Effector memory CD8-positive, alpha-beta T cell (primary cell): ENCODE data around the gene PTPRU.
"Not testable (repeated sequence)": the region's sequence is repeated elsewhere in the genome, so short reads cannot be mapped to it uniquely, and the experiment has no call there.

Experiments used
- ATAC-seq: fragments of 150-1000 bp; cut with Tn5 transposase; replicated peaks from 2 replicates; pipeline ENCODE4 v1.10.0; 2021; ENCODE audit warnings: mild to moderate bottlenecking, moderate library complexity
- DNase-seq, 3 experiments: peaks; one replicate each; pipeline ENCODE4 v3.0.0; 2021
- H3K27ac Mint-ChIP-seq, 2 donors: one replicate each; pipeline ENCODE4 v1.8.0; 2022; ENCODE audit warnings: mild to moderate bottlenecking in 2 of 2, mixed read lengths in 2 of 2, moderate library complexity in 2 of 2
- H3K27me3 Mint-ChIP-seq, 2 donors: one replicate each; pipeline ENCODE4 v1.8.0; 2022; ENCODE audit warnings: mixed read lengths in 2 of 2
- H3K36me3 Mint-ChIP-seq: one replicate; pipeline ENCODE4 v1.8.0; 2022; ENCODE audit warnings: mild to moderate bottlenecking, moderate library complexity, mixed read lengths; ENCODE audit not compliant: insufficient read depth
- H3K4me1 Mint-ChIP-seq, 2 donors: one replicate each; pipeline ENCODE4 v1.8.0; 2022; ENCODE audit warnings: low read depth in 2 of 2, mixed read lengths in 2 of 2
- H3K4me3 Mint-ChIP-seq, 2 donors: one replicate each; pipeline ENCODE4 v1.8.0; 2022; ENCODE audit warnings: mild to moderate bottlenecking in 2 of 2, mixed read lengths in 2 of 2, moderate library complexity in 2 of 2
- H3K9me3 Mint-ChIP-seq, 2 donors: one replicate each; pipeline ENCODE4 v1.8.0; 2022; ENCODE audit warnings: mixed read lengths in 2 of 2

Gene PTPRU

DNA sequence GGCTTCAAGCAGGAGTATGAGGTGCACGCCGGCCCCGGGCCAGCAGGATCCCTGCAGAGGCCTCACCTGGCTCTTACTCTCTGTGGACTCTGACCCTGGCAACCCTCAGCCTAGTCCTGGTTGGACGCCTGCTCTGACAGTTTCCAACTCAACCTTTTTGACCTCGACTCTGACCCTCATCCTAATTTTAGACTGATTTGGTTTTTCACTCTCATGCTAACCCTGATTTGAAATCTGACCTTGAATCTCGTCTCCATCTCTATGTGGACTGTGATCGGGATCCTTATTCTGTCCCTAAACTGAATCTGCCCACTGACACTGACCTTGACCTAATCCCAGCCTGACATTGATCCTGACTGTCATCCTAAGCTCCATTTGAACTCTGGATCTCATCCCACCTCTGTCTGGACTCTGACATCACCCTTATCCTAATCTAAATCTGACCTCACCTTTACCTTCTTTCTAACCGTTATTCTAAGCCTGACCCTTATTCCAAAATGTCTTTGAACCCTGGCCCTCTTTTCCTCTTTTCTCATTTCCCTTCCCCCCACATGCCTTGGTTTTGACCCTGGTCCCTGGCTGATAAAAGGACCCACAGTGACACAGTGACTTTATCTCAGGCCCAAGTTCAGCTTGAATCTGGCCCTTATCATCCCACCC is 67.8 kb downstream of the PTPRU start:
- DNase-seq (no peak), ATAC-seq (no peak)
- peak overlapping the region in 1 of 2 donors; percentile 53 for H3K27ac Mint-ChIP-seq
- H3K27me3 Mint-ChIP-seq = peaks cover 16 to 19% of the 10 kb centered on the region in 2 donors
- H3K4me3 Mint-ChIP-seq = no peak overlapping the region
- H3K4me1 Mint-ChIP-seq = no peaks in the 10 kb centered on the region
- no peaks in the 10 kb centered on the region for H3K9me3 Mint-ChIP-seq
- no peaks in the 10 kb centered on the region for H3K36me3 Mint-ChIP-seq

DNA sequence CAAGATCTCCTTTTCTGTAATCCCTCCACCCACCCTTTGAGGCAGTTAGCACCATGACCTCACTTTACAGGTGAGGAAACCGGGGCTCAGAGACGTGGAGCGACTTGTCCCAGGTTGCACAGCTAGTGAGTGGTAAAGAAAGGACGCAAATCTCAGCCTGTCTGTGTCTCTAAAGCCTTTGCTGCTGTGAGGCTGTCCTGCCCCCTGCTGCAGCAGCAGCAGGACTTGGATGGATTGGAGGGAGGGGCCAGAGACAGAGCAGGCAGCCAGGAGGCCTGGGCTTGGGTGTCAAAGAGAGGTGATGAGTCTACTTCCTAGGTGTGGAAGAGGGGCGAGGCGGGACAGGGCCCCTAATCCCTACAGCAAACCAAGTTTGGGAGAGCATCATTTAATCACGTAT is 69.6 kb downstream of the PTPRU start:
- Mint-ChIP-seq H3K27me3 (peaks cover 1 to 9% of the 10 kb centered on the region in 2 donors), H3K4me3 (no peak overlapping the region), H3K9me3 (no peaks in the 10 kb centered on the region), H3K4me1 (no peaks in the 10 kb centered on the region), H3K36me3 (no peaks in the 10 kb centered on the region), H3K27ac (no peak overlapping the region)
- ATAC-seq = no peak
- no peak for DNase-seq

DNA sequence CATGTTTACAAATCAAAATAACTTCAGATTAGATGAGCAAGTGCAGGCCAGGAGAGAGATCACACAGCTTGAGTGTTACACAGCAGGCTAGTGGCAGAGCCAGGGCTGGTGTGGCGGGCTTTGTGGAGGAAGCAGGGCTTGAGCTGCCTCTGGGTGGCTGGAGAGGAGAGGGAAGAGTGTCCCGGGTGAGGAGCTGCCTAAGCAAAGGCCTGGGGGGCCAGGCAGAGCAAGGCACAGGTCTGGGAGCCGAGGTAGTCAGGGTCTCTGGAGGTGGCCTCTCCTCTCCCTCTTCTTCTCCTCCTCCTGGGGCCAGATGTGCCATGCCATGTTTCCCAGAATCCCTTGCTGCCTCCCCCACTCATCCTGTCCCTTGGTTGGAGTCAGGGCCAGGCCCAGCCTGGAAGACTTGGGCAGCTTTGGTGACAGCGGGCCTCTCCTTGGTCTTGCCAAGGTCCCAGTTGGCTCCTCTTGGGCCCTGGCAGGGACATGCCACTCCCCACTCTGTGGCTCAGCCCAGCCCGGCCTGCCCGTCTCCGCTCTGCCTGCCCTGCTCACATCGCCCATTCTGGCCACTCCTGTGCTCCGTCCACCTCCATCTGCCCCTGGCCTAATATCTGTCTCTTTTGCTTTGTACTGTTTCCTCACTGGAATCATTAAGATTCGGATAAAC is 70.3 kb downstream of the PTPRU start:
- Mint-ChIP-seq H3K4me3 (no peak overlapping the region), H3K27me3 (peaks cover 0 to 7% of the 10 kb centered on the region in 2 donors)

DNA sequence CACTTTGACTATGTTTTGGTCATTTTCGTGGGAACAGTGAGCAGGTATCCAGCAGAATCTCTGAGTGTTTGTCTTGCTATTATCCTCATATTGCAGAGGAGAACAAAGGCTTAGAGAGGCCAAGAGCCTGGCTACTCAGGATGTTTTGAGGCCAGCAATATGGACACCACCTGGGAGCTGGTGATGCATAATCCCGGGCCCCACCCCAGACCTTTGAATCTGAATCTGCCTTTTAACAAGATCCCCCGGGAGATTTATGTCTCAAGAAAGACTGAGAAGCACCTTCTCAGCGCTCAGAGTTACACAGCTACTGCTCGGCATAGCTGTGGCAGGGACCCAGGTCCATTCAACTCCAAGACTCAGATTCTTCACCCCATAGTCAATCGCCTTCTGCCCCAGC is 72.8 kb downstream of the PTPRU start:
- Mint-ChIP-seq H3K4me3 (no peak overlapping the region), H3K36me3 (no peaks in the 10 kb centered on the region), H3K9me3 (no peaks in the 10 kb centered on the region), H3K4me1 (no peaks in the 10 kb centered on the region), H3K27me3 (peaks cover 0 to 6% of the 10 kb centered on the region in 2 donors), H3K27ac (no peak overlapping the region)
- no peak for ATAC-seq
- no peak for DNase-seq

More for the DNA sequence above, 70.3 kb downstream of the PTPRU start:
- ATAC-seq (no peak), DNase-seq (no peak)
- no peaks in the 10 kb centered on the region for H3K4me1 Mint-ChIP-seq
- H3K27ac Mint-ChIP-seq = no peak overlapping the region
- no peaks in the 10 kb centered on the region for H3K36me3 Mint-ChIP-seq
- H3K9me3 Mint-ChIP-seq = no peaks in the 10 kb centered on the region

DNA sequence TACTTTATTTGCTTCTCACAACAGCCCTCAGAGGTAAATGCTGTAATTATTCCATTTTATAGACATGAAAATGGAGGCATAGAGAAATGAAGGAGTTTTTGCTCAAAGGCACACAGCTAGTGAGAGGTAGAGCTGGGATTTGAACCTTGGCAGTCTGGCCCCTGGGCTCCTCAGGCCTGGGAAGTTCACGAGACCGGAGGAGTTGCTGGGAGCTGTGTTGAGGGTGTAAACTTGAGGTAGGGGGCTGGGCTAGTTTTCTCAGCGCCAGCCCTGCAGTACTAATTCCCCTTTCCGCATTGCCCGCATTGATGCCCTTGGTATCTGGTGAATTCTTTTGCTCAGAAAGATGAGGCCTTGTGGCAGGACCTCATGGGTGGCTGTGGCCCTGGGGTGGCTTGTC is 73.3 kb downstream of the PTPRU start:
- no peaks in the 10 kb centered on the region for H3K36me3 Mint-ChIP-seq
- H3K4me3 Mint-ChIP-seq = no peak overlapping the region
- no peak overlapping the region for H3K27ac Mint-ChIP-seq
- no peaks in the 10 kb centered on the region for H3K4me1 Mint-ChIP-seq
- peaks cover 0 to under 1% of the 10 kb centered on the region in 2 donors for H3K27me3 Mint-ChIP-seq
- no peak for ATAC-seq
- no peaks in the 10 kb centered on the region for H3K9me3 Mint-ChIP-seq
- DNase-seq = no peak

DNA sequence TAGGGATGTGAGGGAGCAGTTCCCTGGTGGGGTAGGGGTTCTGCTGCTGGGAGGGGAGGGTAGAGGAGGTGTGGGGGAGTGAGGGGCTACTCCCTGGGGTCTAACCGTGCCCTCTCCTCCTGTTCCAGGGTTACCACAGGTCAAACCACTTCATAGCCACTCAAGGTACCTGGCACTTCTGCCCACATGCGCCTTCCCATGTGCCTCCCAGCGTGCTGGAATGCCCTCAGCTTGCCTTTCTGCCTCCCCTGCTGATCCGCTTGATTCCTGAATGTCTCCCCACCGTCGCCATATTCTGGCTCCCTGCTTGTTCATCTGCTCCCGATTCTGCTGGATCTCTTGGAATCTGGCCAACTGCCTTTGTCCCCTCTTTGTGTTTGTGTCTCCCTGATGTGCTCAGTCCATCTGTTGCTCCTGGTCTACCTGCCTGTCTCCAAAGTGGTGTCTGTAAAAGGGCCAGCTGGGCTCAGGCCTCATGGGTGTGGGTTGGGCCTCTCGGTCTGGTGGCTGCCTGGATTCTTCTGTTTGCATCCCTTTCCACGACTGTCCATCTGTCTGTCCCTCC is 74.4 kb downstream of the PTPRU start:
- DNase-seq (no peak), ATAC-seq (no peak)
- Mint-ChIP-seq H3K4me3 (no peak overlapping the region), H3K4me1 (no peaks in the 10 kb centered on the region), H3K36me3 (no peaks in the 10 kb centered on the region), H3K27ac (no peak overlapping the region), H3K27me3 (no peaks in the 10 kb centered on the region), H3K9me3 (no peaks in the 10 kb centered on the region)

DNA sequence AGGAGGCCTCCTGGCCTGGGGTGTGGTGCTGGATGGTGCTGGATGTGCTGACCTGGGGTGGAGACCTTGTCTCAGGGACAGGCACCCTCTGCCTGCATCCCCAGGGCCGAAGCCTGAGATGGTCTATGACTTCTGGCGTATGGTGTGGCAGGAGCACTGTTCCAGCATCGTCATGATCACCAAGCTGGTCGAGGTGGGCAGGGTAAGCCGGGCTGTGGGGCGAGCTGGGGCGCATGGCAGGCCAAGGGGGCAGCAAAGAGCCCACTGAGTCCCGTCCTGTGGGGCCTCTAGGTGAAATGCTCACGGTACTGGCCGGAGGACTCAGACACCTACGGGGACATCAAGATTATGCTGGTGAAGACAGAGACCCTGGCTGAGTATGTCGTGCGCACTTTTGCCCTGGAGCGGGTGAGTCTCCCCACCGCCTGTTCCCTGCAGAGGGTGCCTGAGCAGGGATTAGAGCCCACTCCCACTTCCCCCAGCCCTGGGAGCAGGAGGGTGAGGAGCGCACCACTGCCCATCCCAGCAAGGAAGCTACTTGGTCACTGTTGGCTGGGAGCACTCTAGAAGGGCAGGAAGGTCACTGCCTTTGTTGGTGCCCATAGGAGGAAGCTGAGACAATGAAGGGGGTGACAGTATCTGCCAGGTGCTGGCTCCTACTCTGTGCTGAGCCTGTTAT is 75.2 kb downstream of the PTPRU start:
- Mint-ChIP-seq H3K4me3 (no peak overlapping the region), H3K27me3 (peaks cover 0 to 2% of the 10 kb centered on the region in 2 donors), H3K4me1 (no peaks in the 10 kb centered on the region), H3K9me3 (no peaks in the 10 kb centered on the region), H3K36me3 (no peaks in the 10 kb centered on the region), H3K27ac (no peak overlapping the region)
- DNase-seq = no peak
- no peak for ATAC-seq

DNA sequence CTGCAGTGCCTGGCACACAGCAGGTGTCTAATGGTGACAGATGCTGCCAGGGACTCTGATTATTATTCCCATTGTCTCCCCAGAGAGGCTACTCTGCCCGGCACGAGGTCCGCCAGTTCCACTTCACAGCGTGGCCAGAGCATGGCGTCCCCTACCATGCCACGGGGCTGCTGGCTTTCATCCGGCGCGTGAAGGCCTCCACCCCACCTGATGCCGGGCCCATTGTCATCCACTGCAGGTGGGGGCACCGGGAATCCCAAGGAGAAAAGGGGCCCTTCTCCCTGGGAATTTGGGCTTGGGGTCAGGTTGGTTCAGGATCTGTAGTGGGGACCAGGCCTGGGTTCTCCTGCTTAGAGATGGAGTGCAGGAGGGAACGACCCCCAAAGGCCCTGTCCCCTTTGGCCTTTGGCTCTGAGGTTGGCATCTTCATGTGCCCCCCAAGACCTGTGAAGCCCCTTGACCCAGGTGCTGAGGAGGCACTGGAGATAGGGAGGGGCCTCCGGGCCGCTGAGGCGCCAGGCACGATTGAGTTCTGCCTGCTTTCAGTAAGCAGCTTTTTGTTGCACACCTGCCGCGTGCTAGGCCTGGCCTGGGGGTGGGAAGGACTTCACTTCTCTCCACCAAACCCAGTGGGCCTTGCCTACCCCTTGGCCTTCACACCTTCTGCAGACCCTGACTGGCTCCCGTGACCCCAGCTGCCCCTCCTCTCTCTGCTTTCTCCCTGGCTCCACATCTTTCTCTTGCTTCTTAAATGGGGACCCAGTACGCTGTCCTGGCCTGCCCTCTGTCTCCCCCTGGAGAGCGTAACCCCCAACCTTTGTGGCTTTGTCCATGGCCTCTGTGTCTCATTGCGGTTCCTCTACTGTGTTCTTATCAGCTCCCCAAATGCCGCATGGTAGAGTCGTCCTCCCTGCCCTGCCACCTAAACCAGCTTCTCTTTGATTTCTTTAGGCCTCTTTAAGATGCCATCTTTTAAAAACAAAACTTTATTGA is 76.4 kb downstream of the PTPRU start:
- no peaks in the 10 kb centered on the region for H3K36me3 Mint-ChIP-seq
- H3K27ac Mint-ChIP-seq = no peak overlapping the region
- H3K27me3 Mint-ChIP-seq = peaks cover 0 to 6% of the 10 kb centered on the region in 2 donors
- DNase-seq (no peak), ATAC-seq (no peak)
- H3K4me1 Mint-ChIP-seq = no peaks in the 10 kb centered on the region
- no peaks in the 10 kb centered on the region for H3K9me3 Mint-ChIP-seq
- H3K4me3 Mint-ChIP-seq = no peak overlapping the region

DNA sequence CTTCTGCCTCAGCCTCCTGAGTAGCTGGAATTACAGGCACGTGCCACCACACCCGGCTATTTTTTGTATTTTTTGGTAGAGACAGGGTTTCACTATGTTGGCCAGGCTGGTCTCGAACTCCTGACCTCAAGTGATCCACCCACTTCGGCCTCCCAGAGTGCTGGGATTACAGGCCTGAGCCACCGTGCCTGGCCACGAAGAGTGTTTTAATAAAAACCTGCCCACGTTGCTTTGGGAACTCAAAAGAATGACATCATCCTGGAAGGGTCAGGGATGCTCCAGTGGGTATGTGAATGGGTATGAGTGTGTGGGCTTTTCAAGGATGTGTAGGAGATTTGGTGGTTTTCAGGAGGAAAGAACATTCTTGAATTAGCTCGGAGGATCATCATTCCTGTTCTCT is 78.4 kb downstream of the PTPRU start:
- H3K36me3 Mint-ChIP-seq, H3K9me3 Mint-ChIP-seq, H3K4me3 Mint-ChIP-seq, DNase-seq, H3K4me1 Mint-ChIP-seq, H3K27ac Mint-ChIP-seq, H3K27me3 Mint-ChIP-seq, ATAC-seq: not testable (repeated sequence)

DNA sequence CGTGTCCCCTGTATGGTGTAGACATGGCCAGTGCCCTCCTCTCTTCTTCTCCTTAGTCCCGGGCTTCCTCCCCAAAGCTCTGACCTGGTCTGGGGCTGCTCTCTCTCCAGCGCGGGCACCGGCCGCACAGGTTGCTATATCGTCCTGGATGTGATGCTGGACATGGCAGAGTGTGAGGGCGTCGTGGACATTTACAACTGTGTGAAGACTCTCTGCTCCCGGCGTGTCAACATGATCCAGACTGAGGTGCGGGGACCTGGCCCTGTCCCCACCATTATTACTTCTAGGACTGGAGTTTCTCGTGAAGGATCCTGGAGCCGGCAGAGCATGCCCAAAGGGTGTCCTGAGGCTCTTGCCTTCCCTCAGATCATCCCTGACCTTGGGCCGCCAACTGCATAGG is 78.9 kb downstream of the PTPRU start:
- no peaks in the 10 kb centered on the region for H3K9me3 Mint-ChIP-seq
- ATAC-seq (no peak), DNase-seq (no peak)
- H3K27ac Mint-ChIP-seq = no peak overlapping the region
- no peaks in the 10 kb centered on the region for H3K36me3 Mint-ChIP-seq
- no peaks in the 10 kb centered on the region for H3K4me1 Mint-ChIP-seq
- H3K4me3 Mint-ChIP-seq = no peak overlapping the region
- peaks cover 0 to 6% of the 10 kb centered on the region in 2 donors for H3K27me3 Mint-ChIP-seq

DNA sequence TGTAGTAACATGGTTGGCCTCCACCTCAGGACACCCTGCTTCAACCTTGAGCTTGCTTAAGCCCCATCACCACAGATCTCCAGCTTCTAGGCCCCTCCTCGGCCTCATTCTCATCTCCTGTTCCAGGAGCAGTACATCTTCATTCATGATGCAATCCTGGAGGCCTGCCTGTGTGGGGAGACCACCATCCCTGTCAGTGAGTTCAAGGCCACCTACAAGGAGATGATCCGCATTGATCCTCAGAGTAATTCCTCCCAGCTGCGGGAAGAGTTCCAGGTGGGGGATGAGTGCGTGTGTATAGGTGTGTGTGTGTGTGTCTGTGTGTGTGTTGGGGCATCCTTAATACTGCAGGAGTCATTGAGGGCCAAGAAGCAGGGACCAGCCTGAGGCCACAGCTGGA is 79.6 kb downstream of the PTPRU start:
- no peak overlapping the region for H3K4me3 Mint-ChIP-seq
- H3K27me3 Mint-ChIP-seq = peaks cover 0 to 6% of the 10 kb centered on the region in 2 donors
- no peak for ATAC-seq
- peaks cover under 1% of the 10 kb centered on the region for H3K36me3 Mint-ChIP-seq
- H3K27ac Mint-ChIP-seq = no peak overlapping the region
- no peaks in the 10 kb centered on the region for H3K4me1 Mint-ChIP-seq
- DNase-seq = no peak
- no peaks in the 10 kb centered on the region for H3K9me3 Mint-ChIP-seq

DNA sequence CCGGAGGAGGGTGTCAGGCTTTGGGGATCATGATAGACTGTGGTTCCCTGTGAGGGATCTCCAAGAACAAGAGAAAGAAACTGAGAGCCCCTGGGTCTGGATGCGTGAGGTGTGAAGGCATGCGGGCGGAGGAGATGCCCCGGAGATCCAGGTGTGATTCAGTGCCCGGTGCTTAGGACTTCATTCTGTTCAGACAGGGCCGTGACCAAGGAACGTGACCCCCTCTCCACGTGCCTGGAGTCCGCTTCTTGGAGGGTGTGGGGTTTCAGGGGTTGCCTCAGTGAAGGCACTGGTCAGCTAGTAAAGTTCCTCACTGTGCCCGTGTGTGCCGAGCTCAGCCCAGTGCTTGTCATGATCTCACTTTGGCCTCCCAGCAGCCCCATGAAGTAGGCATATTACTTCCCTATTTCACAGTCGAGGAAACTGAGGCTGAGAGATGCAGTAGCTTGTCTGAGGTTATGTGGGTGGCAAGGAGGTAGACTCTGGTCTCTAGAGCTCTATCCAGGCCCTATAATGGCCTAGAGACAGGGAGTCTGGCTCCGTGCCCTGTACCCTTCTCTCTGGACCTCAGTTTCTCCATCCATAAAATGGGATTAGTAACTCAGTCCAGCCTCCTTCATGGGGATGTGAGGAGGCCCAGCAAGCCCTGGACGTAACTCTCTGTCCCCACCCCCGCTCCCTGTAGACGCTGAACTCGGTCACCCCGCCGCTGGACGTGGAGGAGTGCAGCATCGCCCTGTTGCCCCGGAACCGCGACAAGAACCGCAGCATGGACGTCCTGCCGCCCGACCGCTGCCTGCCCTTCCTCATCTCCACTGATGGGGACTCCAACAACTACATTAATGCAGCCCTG is 81.0 kb downstream of the PTPRU start:
- peaks cover 0 to 10% of the 10 kb centered on the region in 2 donors for H3K27me3 Mint-ChIP-seq
- H3K4me3 Mint-ChIP-seq = no peak overlapping the region
- H3K36me3 Mint-ChIP-seq = peaks cover 3% of the 10 kb centered on the region
- no peaks in the 10 kb centered on the region for H3K9me3 Mint-ChIP-seq
- DNase-seq (no peak), ATAC-seq (no peak)
- H3K27ac Mint-ChIP-seq = no peak overlapping the region
- H3K4me1 Mint-ChIP-seq = no peaks in the 10 kb centered on the region
